HS-5 (cell line): ENCODE measurements around the gene CACNA1B.
"Not testable (repeated sequence)": the region's sequence is repeated elsewhere in the genome, so short reads cannot be mapped to it uniquely, and the experiment has no call there.

Experiments
- DNase-seq: peaks from one replicate; pipeline ENCODE4 v3.0.0-alpha.2; 2012; ENCODE audit warnings: low read depth

Gene CACNA1B

GRCh38 chr9:138099803-138100598 lies 222.4 kb downstream of the CACNA1B start:
- no peak for DNase-seq

GRCh38 chr9:138100711-138101350 lies 223.2 kb downstream of the CACNA1B start:
- DNase-seq: no peak

- no peak for DNase-seq
Measured at GRCh38 chr9:138101444-138102234, 224.1 kb downstream of the CACNA1B start.

- DNase-seq: no peak
Measured at GRCh38 chr9:138102246-138103051, 224.9 kb downstream of the CACNA1B start.

- DNase-seq: no peak
Measured at GRCh38 chr9:138103111-138103848, 225.7 kb downstream of the CACNA1B start.

- no peak for DNase-seq
Measured at GRCh38 chr9:138103849-138104206, 226.2 kb downstream of the CACNA1B start.

- DNase-seq: no peak
Measured at GRCh38 chr9:138104251-138105122, 226.9 kb downstream of the CACNA1B start.

GRCh38 chr9:138105123-138105415 lies 227.5 kb downstream of the CACNA1B start:
- no peak for DNase-seq

- DNase-seq: no peak
Measured at GRCh38 chr9:138105561-138106505, 228.3 kb downstream of the CACNA1B start.

- DNase-seq: not testable (repeated sequence)
Measured at GRCh38 chr9:138107039-138107438, 229.5 kb downstream of the CACNA1B start.

GRCh38 chr9:138111607-138112006 lies 234.0 kb downstream of the CACNA1B start:
- DNase-seq: no peak

- no peak for DNase-seq
Measured at GRCh38 chr9:138112090-138112748, 234.6 kb downstream of the CACNA1B start.

GRCh38 chr9:138112791-138113600 lies 235.4 kb downstream of the CACNA1B start:
- no peak for DNase-seq

GRCh38 chr9:138113701-138114325 lies 236.2 kb downstream of the CACNA1B start:
- not testable (repeated sequence) for DNase-seq

GRCh38 chr9:138114501-138115245 lies 237.1 kb downstream of the CACNA1B start:
- no peak for DNase-seq

GRCh38 chr9:138115506-138115905 lies 237.9 kb downstream of the CACNA1B start:
- DNase-seq: no peak

GRCh38 chr9:138116521-138116920 lies 238.9 kb downstream of the CACNA1B start:
- no peak for DNase-seq
